RWPE2 (cell line): ENCODE results near the gene TSKS.

Source experiments
- ATAC-seq: fragments of 200-7000 bp; cut with Tn5 transposase; 3 replicates; pipeline ENCODE4 v1.9.1; 2021; ENCODE audit warnings: low read depth
- DNase-seq: peaks from one replicate; pipeline ENCODE4 v3.0.0-alpha.2; 2020; ENCODE audit warnings: low spot score
- H3K27ac ChIP-seq: fragments of 450-650 bp; 2 replicates; pipeline ENCODE4 v1.5.1; 2017; ENCODE audit warnings: mild to moderate bottlenecking; ENCODE audit not compliant: poor library complexity, severe bottlenecking
- H3K27me3 ChIP-seq: fragments of 250-450 bp; sonication (Bioruptor Pico); 2 replicates; pipeline ENCODE4 v1.5.1; 2021; ENCODE audit warnings: mild to moderate bottlenecking, moderate library complexity; ENCODE audit not compliant: insufficient read depth, poor library complexity, severe bottlenecking
- H3K36me3 ChIP-seq: fragments of 250-450 bp; sonication (Bioruptor Pico); 2 replicates; pipeline ENCODE4 v1.5.1; 2020; ENCODE audit warnings: low read depth, mild to moderate bottlenecking, moderate library complexity
- H3K4me1 ChIP-seq: fragments of 250-450 bp; sonication (Bioruptor Pico); 2 replicates; pipeline ENCODE4 v1.5.1; 2021; ENCODE audit warnings: mild to moderate bottlenecking, moderate library complexity; ENCODE audit not compliant: insufficient read depth, poor library complexity, severe bottlenecking
- H3K4me3 ChIP-seq: fragments of 250-450 bp; sonication (Bioruptor Pico); 2 replicates; pipeline ENCODE4 v1.5.1; 2021; ENCODE audit warnings: mild to moderate bottlenecking, moderate library complexity; ENCODE audit not compliant: severe bottlenecking
- H3K9me3 ChIP-seq: fragments of 250-450 bp; sonication (Bioruptor Pico); 2 replicates; pipeline ENCODE4 v1.5.1; 2021; ENCODE audit warnings: mild to moderate bottlenecking, moderate library complexity; ENCODE audit not compliant: severe bottlenecking
- TF ChIP-seq, protein P1 (sequence below): fragments of 450-650 bp; IDR thresholded peaks from one replicate; pipeline ENCODE4 v1.5.1; 2017; ENCODE audit warnings: mild to moderate bottlenecking, moderate library complexity; ENCODE audit not compliant: poor library complexity, severe bottlenecking

The TSKS gene

DNA sequence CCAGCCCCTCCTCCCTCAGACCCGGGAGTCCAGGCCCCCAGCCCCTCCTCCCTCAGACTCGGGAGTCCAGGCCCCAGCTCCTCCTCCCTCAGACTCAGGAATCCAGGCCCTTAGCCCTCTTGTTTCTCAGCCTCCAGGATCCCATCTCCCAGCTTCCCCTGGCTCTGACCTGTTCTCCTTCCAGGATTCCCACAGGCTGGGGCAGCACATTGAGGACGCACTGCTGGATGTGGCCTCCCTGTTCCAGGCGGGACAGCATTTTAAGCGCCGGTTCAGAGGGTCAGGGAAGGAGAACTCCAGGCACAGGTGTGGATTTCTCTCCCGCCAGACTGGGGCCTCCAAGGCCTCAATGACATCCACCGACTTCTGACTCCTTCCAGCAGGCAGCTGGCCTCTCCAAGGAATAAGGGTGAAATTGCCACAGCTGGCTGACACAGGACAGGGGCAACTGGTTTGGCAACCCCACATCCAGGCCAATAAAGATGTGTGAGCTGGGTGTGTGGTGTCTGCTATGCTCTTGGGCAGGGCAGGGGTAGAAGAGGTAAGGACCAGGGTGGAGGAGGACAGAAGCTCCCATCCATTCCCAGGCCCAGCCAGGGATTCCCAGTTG is 49.8 kb downstream of the TSKS start:
- Histone ChIP-seq H3K27me3 (no peaks in the 10 kb centered on the region), H3K36me3 (no peaks in the 10 kb centered on the region), H3K27ac (no peak overlapping the region), H3K4me1 (no peaks in the 10 kb centered on the region), H3K9me3 (no peaks in the 10 kb centered on the region), H3K4me3 (no peak overlapping the region)
- TF ChIP-seq, protein P1, sequence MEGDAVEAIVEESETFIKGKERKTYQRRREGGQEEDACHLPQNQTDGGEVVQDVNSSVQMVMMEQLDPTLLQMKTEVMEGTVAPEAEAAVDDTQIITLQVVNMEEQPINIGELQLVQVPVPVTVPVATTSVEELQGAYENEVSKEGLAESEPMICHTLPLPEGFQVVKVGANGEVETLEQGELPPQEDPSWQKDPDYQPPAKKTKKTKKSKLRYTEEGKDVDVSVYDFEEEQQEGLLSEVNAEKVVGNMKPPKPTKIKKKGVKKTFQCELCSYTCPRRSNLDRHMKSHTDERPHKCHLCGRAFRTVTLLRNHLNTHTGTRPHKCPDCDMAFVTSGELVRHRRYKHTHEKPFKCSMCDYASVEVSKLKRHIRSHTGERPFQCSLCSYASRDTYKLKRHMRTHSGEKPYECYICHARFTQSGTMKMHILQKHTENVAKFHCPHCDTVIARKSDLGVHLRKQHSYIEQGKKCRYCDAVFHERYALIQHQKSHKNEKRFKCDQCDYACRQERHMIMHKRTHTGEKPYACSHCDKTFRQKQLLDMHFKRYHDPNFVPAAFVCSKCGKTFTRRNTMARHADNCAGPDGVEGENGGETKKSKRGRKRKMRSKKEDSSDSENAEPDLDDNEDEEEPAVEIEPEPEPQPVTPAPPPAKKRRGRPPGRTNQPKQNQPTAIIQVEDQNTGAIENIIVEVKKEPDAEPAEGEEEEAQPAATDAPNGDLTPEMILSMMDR: no peak
- ATAC-seq: no peak
- no peak for DNase-seq

DNA sequence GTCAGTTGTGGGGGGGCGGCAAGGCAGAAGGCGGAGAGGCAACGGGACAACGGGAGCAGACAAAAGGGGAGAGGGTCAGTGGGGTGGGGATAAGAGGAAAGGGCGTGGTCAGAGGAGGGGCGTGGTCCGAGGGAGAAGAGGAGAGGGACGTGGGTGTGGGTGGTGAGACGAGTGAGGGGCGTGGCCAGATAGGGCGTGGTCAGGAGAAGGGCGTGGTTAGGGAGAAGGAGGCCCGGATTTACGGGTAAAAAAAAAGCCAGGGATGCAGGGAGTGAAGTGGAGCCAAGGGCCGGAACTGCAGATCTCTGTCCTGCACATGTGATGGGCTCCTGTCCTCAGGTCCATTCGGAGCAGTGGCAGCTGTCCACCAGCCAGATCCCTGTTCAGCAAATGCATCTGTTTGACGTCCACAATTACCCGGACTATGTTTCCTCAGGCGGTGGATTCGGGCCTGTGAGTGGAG is 50.7 kb downstream of the TSKS start:
- ATAC-seq: peak; percentile 64
- DNase-seq: no peak
- TF ChIP-seq, protein P1: no peak
- H3K36me3 ChIP-seq: no peaks in the 10 kb centered on the region
- H3K27ac ChIP-seq: no peak overlapping the region
- H3K9me3 ChIP-seq: no peaks in the 10 kb centered on the region
- H3K4me3 ChIP-seq: no peak overlapping the region
- no peaks in the 10 kb centered on the region for H3K27me3 ChIP-seq
- no peaks in the 10 kb centered on the region for H3K4me1 ChIP-seq

DNA sequence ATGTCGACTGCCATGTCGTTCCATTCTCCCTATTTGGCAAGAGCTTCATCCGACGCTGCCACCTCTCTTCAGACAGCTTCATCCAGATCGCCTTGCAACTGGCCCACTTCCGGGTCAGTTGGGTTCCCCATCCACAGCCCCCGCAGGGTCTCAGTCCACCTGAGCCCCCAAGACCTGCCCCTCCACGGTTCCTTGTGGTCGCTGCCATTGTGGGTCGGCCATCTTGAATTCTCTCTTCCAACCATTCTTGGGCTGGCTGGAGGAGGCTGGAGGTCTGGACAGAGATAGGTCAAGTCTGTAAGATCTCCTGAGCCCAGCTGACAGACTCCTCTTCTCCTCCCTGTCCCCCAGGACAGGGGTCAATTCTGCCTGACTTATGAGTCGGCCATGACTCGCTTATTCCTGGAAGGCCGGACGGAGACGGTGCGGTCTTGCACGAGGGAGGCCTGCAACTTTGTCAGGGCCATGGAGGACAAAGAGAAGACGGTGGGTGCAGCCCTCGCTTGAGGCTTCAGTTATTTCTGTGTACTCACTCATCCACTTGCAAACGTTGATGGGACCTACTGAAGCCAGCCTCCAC is 52.6 kb downstream of the TSKS start:
- ATAC-seq (peak; percentile 26; the same call in 1 of the 3 replicates), DNase-seq (no peak)
- Histone ChIP-seq H3K4me1 (no peaks in the 10 kb centered on the region), H3K36me3 (no peaks in the 10 kb centered on the region), H3K4me3 (no peak overlapping the region), H3K27me3 (no peaks in the 10 kb centered on the region), H3K27ac (no peak overlapping the region), H3K9me3 (no peaks in the 10 kb centered on the region)
- TF ChIP-seq, protein P1: no peak

DNA sequence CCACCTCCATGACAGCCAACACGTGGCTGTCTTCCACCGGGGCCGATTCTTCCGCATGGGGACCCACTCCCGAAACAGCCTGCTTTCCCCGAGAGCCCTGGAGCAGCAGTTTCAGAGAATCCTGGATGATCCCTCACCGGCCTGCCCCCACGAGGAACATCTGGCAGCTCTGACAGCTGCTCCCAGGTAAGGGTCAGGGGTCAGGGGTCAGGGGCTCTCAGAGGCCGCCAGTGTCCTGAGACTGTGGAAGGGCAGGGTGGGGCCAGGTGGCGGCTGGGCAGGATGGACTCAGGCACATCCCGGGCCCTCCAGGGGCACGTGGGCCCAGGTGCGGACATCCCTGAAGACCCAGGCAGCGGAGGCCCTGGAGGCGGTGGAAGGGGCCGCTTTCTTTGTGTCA is 57.2 kb downstream of the TSKS start:
- H3K9me3 ChIP-seq: no peaks in the 10 kb centered on the region
- H3K4me3 ChIP-seq: no peak overlapping the region
- TF ChIP-seq, protein P1: no peak
- DNase-seq: no peak
- H3K27me3 ChIP-seq: no peaks in the 10 kb centered on the region
- H3K27ac ChIP-seq: no peak overlapping the region
- ATAC-seq: no peak
- H3K4me1 ChIP-seq: no peaks in the 10 kb centered on the region
- H3K36me3 ChIP-seq: no peaks in the 10 kb centered on the region
